Head of caudate nucleus (tissue), 42 donors: ENCODE data around the gene CDH18.

Source experiments
- DNase-seq, 42 donors: peaks; one replicate each; pipeline versions ENCODE4 v3.0.0 to v3.0.0-alpha.2; 2020 to 2021; ENCODE audit warnings: mixed read lengths in 7 of 42
- intact Hi-C: fragments of 100-400 bp; cut with DNase I; formaldehyde crosslinking; loops from one replicate; pipeline ENCODE4 v1.15.0; 2022

The CDH18 gene

GRCh38 chr5:19771174-19771835 is 216.7 kb downstream of the CDH18 start:
- intact Hi-C loops, result no loop called here

GRCh38 chr5:19770396-19770795 is 217.6 kb downstream of the CDH18 start:
- intact Hi-C loops, result no loop called here
- no peak for DNase-seq

More at GRCh38 chr5:19771174-19771835, 216.7 kb downstream of the CDH18 start:
- no peak for DNase-seq

- no peak for DNase-seq
- intact Hi-C loops, result no loop called here
These were observed 220.0 kb downstream of the CDH18 start for GRCh38 chr5:19767987-19768386.

- intact Hi-C loops, result no loop called here
- no peak for DNase-seq
These were observed 234.4 kb downstream of the CDH18 start for GRCh38 chr5:19753579-19753978.

GRCh38 chr5:19751326-19751725 is 236.7 kb downstream of the CDH18 start:
- no peak for DNase-seq

GRCh38 chr5:19745247-19745646 is 242.8 kb downstream of the CDH18 start:
- intact Hi-C loops, result no loop called here
- DNase-seq, result no peak

More at GRCh38 chr5:19751326-19751725, 236.7 kb downstream of the CDH18 start:
- intact Hi-C loops, result no loop called here

- DNase-seq, result no peak
- intact Hi-C loops, result no loop called here
These were observed 248.3 kb downstream of the CDH18 start for GRCh38 chr5:19739671-19740070.

GRCh38 chr5:19734776-19735175 is 253.2 kb downstream of the CDH18 start:
- no peak for DNase-seq
- intact Hi-C loops, result no loop called here

- no peak for DNase-seq
- intact Hi-C loops, result no loop called here
These were observed 254.1 kb downstream of the CDH18 start for GRCh38 chr5:19733612-19734495.

- intact Hi-C loops, result no loop called here
- no peak for DNase-seq
These were observed 259.4 kb downstream of the CDH18 start for GRCh38 chr5:19728571-19728970.

GRCh38 chr5:19719109-19719508 is 268.9 kb downstream of the CDH18 start:
- intact Hi-C loops, result no loop called here
- DNase-seq, result no peak

- intact Hi-C loops, result no loop called here
- DNase-seq, result no peak
These were observed 274.3 kb downstream of the CDH18 start for GRCh38 chr5:19713740-19714139.

- intact Hi-C loops, result no loop called here
- DNase-seq, result no peak
These were observed 278.6 kb downstream of the CDH18 start for GRCh38 chr5:19709403-19709802.

GRCh38 chr5:19706776-19707175 is 281.2 kb downstream of the CDH18 start:
- no peak for DNase-seq
- intact Hi-C loops, result no loop called here

GRCh38 chr5:19701731-19702130 is 286.3 kb downstream of the CDH18 start:
- DNase-seq, result no peak
- intact Hi-C loops, result no loop called here

- DNase-seq, result no peak
- intact Hi-C loops, result no loop called here
These were observed 292.9 kb downstream of the CDH18 start for GRCh38 chr5:19694949-19695611.

GRCh38 chr5:19690978-19691377 is 297.0 kb downstream of the CDH18 start:
- intact Hi-C loops, result no loop called here
- DNase-seq, result no peak

- intact Hi-C loops, result no loop called here
- DNase-seq, result no peak
These were observed 302.5 kb downstream of the CDH18 start for GRCh38 chr5:19685473-19685872.

GRCh38 chr5:19676895-19677294 is 311.1 kb downstream of the CDH18 start:
- no peak for DNase-seq
- intact Hi-C loops, result no loop called here

- DNase-seq, result no peak
- intact Hi-C loops, result no loop called here
These were observed 327.3 kb downstream of the CDH18 start for GRCh38 chr5:19660679-19661078.
